Stimulated activated CD4-positive, alpha-beta T cell treated with anti-CD3 and anti-CD28 coated beads, Interleukin-15, amount 100 ng/mL, for 1 hour (primary cell): ENCODE measurements around the gene RGMA.
A peak's percentile ranks its signal among the peaks of the same experiment; 100 is the strongest.

ENCODE experiments used
- DNase-seq, 2 donors: peaks; one replicate each; pipeline ENCODE4 v3.0.0-alpha.2; 2020; ENCODE audit warnings: low read depth in 1 of 2, low spot score in 1 of 2

The RGMA gene

DNA sequence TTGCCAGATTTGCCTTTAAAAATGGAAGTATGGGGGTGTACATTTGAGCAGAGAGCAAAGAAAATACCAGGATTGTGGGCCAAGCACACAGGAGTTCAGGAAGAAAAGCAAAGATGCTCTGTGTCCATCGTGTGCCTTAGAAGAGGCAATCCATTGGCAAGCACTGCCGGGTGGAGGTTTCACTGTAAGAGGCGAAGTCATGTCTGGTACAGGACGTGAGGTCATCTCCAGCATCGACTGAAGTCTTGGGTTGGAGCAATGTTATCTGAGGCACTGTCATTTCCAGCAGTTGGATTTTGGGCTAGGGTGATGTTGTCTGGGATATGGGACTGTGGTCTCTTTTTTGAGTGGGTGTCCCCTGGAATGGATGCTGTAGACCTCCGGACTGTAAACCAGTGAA lies 4.8 kb upstream of the RGMA start:
- no peak for DNase-seq

DNA sequence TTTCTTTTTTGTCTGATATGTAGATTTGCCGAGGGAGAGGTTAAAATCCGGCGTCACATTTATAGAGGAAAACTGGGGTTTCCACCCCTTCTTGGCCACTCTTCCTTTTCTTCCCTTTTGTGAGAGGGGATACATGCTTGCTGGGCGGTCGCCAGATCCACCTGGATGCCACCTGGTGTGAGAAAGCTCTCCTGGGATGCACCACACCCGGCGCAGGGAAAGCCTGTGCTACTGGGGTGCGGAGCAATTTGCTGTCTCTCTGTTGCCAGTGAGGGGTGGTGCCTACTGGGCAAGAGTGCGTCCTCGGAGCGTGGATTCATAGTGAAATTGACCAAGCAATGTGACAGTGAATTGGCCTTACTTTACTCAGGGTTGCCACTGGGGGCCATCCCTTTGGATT lies 2.5 kb upstream of the RGMA start:
- no peak for DNase-seq

DNA sequence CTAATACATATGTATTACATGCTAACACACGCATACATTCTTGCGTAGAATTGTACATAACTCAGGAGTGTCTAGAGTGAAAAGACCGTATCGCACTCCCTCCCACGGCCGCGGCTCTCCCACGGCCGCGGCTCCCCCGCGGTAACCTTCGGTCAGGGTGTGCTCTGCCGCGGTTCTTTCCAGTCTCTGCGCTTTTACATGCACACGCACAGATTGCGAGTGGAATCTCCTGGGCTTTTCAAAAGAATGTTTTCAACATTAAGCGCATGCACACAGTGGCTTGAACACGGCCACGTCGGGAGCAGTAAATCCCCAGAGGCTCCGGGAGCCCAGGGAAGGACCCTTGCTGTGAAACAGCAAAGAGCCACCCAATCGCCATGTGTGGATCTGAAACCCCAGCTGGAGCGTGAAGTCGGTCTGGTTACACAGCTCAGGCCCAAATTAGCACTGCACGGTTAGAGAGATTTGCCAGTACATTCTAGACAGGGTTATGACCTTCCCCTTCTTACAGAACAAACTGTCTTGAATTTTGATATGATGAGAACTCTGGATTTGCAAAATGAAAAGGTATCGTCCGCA lies 805 bp upstream of the RGMA start:
- DNase-seq = no peak

DNA sequence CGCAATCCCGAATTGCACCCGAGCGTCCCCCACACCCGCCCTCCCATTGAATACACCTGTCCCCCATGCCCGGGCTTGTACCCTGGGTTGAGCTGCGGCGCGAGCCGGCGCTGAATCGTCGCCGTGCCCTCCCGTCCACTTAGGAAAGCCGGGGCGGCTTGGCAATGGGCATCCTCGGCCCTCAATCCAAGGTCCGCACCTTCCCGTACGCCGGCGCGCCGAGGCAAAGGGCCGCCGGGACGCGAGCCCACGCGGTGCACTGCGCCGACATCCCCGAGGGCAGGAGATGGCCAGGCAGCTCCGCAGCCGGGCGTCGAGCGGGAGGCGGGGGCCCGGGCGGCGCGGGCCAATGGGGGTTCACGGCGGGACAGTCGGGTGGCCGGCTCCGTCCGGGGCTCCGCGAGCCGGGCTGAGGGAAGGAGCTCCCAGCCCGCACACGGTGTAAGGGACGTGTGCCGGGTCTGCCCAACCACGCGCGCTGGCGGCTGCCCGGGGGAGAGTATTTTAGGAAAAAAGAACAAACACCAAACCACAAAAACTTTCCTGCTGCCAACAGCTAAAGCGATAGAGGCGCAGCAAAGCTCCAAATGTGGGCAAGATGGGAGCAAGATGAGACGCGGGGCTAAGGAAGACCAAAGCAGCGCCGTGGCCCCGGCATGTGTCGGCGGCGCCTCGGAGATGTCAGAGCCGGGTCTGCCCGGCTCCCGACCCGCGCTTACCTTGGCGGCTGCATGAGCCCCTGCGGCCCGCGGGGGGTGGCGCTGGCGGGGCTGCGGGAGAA lies 621 bp downstream of the RGMA start:
- no peak for DNase-seq

DNA sequence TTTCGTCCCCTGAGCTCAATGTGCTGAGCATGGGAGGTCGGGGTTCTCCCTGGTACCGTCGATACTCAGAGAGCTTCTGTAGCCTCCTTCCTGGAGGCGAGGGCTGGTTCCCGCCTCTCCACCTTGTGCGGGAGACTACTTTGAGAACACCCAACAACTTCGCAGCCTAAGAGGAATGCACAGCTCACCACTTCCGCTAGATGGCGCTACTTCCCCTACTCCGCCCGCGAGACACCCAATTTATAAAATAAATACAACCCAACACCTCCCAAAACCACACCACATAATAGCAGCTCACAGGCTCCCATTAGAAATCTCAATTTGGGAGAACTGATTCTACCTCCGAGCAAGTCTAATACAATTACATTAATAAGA lies 1.2 kb downstream of the RGMA start:
- DNase-seq = peak; percentile 18 to 34

DNA sequence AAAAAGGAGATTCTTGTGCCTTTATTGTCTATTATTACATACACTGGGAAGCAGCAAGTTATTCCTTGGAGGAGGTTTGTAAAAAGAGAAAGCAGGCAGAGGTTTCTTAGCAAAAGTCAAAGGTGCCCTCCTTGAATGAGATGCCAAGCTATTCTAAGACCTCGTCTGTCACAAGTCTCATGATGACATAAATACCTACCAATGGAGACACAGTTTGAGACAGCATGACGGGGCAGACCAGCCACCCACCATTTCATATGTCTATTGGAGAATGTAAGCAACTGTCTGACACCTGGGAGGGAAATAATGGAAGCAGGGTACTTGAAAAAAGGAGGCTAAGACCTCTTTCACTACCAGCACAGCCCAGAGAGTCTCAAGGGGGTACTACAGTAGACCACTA lies 2.2 kb downstream of the RGMA start:
- DNase-seq = no peak

DNA sequence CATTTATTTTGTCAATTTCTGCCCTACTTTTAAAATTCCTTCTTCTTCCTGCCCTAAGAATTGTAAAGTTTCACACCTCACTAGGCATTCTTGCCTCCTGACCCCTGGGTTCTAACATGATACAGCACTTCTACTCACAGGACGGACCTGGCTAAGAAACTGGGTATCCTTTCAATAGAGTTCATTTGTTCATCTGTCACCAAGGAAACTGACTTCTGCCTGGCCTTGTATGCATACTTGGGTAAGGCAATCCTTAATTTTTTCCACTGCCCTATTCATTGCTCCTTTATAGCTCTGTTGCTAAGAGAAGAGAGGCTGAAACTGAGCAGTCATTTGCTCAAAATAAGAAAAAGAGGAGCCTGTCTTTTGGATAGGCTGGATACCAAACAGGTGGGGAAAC lies 3.3 kb downstream of the RGMA start:
- no peak for DNase-seq

DNA sequence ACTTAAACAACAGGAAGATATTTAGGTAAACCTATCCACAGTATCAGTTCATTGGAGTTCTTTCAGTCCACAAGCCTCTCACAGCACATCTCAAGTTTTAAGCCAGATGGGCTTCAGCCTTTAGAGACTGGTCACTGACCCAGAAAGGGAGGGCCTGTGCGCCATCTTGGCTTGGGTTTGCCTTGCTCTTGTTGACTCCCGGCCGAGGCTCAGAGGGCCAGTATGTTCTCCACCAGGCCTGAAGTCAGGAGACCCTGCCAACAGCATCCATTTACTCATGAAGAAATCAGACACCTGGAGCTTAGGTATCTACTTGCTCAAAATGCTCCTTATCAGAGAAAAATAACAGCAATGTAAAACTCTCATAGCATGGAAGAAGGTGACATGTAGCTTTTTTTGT lies 6.2 kb downstream of the RGMA start:
- no peak for DNase-seq

DNA sequence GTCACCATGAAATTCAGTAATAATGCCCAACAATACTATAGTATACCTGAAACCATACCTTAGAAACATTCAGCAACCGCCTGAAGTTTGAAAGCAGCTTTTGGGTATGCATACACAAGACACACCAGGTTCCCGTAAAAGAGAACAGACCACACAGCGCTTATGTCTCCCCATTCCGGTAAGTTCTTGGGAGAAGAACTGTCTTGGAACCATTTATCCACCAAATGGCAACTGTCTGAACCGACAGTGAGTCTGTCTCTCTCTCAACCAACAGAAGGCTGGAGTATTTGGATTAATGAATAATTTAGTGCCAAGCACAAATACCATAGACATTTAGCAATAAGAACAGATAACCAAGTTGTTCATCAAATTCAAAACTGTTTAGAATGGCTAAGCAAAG lies 7.6 kb downstream of the RGMA start:
- no peak for DNase-seq

DNA sequence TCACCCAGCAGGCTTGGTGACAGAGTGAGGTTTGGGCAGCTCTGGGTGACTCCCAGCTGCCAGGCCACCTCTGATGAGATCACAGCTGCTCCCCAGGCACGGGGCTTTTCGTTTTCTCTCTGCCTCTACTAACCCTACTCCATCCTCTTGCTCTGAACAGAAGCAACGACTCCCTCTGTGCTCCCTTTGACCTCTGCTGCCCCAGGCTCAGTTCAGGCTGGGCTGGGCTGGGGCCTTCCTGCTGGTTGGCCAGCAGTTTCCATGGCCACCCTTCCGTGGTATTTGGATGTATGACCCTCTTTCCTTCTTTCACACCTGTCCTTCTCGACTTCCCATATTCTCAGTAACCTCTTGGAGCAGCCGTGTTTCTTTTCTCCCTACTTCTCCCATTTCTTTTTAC lies 8.6 kb downstream of the RGMA start:
- no peak for DNase-seq

DNA sequence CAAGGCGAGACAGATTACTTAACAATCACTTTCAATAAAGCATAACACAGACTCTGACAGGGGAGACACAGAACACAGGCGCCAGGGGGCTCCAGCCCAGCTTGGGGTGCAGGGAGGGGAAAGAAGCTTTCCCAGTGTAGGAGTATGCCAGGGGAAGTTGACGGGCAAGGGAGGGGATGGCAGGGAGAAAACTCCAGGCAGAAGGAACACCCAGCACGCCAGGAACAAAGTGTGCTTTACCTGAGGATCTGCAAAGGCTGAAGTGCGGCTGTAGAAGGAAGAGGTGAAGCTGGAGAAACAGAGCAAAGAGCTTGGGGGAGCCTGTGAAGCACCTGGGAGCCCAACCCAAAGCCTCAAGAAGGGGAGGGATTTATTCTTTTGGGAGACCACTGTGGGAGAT lies 12.1 kb downstream of the RGMA start:
- DNase-seq = no peak

DNA sequence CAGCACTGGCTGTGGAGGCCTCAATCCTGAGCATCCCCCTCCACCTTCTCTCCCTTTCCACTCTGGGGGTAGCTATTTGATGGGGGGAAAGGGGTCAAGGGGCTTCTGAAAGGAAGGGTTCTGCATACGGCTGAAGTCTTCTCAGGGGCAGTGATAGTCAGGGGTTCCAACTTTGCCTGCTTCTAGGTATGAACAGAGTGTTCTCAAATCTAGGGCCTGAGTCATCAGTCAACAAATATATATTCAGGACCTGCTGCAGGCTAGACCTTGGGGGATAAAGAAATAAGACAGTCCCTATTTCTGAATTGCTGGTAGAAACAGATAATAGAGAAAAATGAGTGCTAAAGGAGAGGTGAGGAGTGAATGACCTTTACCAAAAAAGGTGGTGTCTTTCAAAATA lies 12.8 kb downstream of the RGMA start:
- DNase-seq = no peak

DNA sequence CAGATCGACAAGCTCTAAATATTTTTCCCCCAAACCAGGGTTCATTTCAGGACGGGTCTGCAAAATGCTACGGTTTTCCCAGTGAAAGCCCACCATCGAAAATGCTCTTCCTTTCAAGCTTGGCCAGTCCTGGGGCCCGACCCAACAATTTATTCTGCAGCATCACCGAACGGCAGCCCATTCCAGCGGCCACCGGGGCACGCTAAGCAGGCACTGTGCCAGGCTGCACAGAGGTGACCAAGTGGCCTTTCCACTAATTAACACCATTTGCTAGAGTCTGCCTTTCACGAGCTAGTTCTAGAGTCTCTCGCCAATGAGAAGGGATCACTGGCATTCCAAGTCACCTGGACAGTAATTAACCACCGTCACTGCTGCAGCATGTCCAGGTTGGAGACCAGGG lies 14.4 kb downstream of the RGMA start:
- no peak for DNase-seq

DNA sequence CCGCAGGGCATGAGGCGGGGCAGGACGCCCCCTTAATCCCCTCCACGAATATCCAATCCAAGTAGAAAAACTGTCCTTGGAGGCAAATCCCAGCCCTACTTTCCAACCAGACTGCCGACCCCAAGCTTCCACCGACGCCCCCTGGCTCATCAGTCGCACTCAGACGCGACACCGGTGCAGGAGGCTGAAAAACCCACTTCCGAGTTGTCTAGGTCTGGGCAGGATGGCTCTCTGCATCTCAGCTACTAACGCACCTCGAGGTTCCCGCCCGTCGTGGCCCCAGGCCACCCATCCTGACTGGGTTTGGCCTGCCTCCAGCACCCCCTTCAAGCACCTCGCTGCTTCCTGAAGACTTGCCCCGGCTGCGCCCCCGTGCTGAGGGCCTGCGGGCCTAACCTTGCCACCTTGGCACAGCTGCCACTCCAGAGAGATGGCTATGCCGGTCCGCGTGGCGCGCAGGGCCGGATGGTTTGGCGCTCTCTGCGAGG lies 15.5 kb downstream of the RGMA start:
- DNase-seq = no peak

DNA sequence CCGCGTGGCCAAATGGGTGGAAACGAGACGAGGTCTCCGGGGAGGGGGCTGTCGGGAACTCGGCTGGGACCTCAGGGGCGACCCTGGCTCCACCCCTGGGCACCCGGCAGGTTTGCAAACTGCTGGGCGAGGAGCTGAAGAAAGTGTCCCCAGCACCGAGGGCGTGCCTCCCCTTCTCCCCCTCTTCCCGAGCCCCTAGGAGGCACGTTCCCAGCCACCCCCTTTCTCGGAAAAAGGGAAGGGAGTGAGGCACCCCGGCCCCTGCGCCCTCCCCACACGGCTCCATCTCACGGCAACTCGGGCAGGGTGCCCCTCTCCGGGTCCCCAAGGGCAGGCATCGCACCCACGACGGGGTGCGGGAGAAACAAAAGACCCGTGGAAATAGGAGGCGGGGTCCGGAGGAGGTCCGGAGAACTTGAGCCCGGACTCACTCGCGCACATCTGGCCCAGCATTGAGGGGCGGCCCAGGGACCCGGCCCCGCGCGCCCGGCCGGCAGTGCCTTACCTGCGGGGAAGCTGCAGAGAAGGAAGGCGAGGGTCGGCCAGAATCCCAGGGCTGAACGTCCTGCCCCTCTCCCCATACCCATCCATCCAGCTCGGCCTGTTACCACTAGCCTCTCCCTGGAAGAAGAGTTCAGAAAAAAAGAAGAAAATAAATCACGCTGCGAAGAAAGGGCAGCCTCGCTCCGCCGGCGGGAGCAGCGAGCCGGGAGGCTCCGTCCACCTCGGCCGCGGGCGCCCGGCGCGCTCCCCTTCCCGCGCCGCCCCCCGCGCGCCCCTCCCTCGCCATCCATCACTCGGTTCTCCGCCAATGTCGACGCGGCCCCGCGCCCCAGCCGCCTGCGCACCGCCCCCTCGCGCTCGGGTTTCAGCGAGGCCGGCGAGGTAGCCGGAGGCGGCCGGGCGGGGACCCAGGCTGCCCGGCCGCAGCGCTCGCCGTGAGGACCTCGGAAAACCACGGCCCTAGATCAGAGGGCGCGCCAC lies 16.3 kb downstream of the RGMA start:
- DNase-seq = no peak

DNA sequence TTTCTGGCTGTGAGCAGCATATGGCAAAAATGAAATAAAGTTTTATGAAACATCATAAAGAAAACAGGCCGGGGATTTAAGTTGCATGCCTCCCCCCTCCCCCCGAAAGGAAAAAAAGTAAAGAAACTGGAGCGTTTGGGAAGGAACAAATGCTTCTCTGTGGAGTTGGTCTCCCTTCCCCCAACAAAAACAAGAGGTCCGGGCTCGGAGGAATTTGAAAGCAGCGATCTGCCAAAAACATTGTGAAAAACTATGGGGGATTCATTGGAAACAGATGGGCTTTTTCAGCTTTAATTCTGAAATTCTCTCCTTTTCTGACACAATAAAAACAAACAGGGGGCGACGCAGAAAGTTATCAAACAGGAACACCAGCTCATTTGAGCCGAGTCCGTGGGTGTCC lies 17.0 kb downstream of the RGMA start:
- DNase-seq = no peak

DNA sequence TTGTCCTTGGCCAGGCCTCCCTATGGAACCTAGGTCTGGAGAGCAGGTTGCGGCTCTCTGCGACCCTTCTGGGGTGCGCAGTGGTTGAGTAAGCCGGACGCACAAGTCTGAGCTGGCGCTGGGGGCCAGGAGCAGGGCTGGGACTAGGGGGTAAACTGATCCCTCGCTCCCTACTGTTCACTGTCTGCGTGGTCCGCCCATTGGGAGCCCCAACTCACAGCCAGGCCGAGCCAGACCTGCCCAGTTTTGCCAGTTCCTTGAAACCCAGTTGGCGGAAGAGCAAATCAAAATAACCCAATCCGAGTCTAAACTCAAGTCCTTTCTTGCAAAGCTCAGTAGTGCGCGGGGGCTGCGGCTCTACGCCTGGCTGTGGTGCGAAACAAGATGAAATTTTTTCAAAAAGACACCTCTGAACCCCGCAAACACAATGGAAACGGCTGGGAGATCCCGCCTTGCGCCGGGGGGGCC lies 17.5 kb downstream of the RGMA start:
- no peak for DNase-seq

DNA sequence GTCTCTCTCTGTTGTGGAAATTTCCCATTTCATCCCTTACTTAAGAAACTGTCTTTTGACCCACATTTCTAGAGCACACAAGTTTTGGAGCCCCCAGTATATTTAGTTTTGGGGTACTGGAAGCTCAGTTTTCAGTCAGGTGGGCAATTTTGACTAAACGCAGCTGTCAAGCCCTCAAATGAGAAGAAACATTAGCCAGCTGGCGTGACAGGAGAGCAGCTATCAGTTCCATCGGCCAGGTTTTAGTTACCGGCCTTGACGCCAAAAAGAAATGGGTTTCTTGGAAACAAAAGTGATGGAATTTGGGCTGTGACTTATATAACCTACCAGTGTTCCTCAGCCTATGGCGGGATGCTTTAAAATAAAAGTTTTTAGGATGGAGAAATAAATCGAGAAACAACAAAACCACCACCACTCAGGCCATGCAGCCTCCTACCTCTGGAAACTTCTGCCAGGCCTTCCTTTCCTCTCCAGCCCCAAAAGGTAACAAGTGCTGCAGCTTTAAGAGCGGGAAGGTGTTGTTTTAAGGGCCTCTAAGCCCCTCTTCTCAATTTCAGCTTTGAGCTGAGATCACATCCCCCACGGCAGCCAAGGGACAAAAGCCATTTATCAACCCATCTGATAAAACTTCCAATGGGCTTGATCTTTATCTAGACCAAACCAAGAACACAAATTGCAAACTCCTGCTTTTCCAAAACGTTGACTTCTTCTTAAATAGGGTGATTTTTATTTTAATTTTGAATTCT lies 18.3 kb downstream of the RGMA start:
- DNase-seq = no peak

DNA sequence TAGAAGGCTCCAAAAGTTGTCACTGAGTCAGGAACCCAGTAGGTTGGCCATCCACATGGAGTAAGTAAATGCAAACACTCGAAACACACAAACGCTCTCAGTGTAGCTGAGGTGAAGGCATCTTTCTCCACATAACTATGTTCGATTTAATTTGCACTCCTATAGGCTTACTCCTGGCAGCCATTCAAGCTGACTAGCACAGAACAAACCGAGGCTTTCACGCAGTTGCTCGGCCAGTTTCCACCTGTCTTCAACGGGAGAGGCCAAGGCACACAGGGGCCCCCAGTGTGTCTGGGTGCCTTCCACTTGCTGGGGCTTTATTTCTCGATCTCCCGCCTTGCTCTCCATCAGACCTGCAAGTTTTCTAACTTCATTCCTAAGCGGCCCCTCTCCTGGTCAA lies 18.9 kb downstream of the RGMA start:
- no peak for DNase-seq

DNA sequence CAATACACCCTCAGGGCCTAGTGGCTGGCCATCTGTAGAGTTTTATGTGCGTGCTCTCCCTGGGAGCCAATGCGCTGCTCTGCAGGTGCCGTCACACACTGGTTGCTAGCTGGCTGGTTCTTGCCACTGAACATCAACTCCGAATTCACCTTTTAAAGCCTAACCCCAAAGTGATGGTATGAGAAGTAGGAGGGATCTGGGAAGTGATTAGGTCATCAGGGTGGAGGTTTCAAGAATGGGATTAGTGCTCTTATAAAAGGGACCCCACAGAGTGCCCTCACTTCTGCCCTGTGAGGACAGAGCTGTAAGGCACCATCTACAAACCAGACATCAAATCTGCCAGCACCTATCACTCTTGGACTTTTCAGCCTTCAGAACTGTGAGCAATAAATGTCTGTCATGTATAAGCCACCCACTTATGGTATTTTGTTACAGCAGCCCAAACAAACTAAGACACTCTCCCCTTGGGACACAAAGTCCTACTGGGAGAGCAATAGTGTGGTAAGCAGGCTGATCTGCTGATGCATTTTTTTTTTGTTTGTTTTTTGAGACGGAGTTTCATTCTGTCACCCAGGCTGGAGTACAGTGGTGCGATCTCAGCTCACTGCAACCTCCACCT lies 20.3 kb downstream of the RGMA start:
- DNase-seq = no peak

DNA sequence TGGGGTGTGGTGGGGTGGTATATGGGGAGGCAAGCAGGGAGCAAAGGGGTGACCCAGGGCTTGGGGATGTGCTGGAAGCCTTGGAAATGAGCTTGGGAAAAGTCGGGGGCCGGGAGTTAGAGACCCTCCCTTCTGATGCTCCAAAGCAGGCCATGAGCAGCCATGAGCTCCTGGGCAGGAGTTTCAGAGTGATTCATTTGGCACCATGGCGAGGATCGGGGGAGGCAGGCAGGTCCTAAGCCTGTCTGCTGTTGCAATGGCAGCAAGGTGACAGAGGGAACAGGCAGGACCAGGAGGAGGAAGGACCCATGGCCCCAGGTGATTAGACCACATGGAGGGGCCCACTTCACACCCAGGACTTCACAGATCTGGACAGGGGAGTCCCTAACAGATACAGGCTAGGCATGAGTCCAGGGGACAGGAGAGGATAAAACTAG lies 21.3 kb downstream of the RGMA start:
- no peak for DNase-seq
